ENCODE data around the gene XRCC4. TPM values are rescaled to one million over a fixed set of nuclear protein-coding genes. Genes with fewer than 3 reads are reported as not detected.

Gene XRCC4
- total and polyA plus RNA-seq, 2 of the 8 experiments (the other 6 are each of a cell fraction or from before 2014, with no cell fraction given), result 3.0 to 8.3 TPM

DNA sequence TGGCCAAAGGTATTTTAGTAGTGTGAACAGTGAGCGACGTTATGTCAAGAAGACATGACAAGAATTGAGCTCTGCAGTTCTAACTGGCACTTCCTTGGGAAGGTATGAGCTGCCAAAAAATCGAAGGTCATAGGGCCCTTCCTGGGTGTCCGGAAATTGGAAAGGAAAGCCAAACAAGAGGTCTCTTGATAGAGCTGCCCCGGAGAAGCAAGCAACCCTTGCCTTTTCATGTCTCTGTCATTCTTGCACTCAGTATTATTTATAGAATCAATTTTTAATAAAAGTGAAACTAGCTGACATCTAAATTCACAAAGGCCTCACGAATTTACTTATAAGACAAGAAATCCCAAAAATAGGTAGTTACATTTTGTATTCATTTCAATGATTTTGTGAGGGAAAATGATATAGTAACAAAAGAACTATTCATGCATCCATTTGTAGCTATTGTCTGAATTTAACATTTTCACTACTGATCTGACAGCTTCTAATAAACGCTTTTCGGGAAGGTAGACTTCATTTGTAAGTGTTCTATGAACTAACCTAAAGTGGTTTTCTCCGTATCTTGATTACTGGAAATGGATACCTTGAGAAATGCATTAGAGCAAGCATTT is 280.4 kb downstream of the XRCC4 start:
- no peak overlapping the region for H2BK120ac ChIP-seq (replicated peaks; ENCODE audit: low read depth, low read length)
- CTCF ChIA-PET (ENCODE audit: partially characterized antibody), result interaction anchor here (1.0 to 1.5 kb wide), 3 partner anchors 10 to 72 kb away, joined by 3 to 4 read pairs (median 3); no protein-coding TSS in a partner anchor
- no peak overlapping the region for H3K56ac ChIP-seq (replicated peaks; ENCODE audit: insufficient read length, low read depth, low read length)
- no peak overlapping the region for H2AFZ ChIP-seq (ENCODE audit: low read length)
- peaks cover 4 to 19% (median 8%) of the 10 kb centered on the region in 4 experiments; a peak in 5 of 7 replicates for H3K4me1 ChIP-seq (replicated peaks in 1 of 4; ENCODE audit: control insufficient read depth in 3 of 4, insufficient read depth in 4 of 4, low read length in 3 of 4)
- H3K4me2 ChIP-seq (ENCODE audit: insufficient read depth in 1 of 2, low read depth in 2 of 2, low read length in 2 of 2), result no peak overlapping the region
- no peak overlapping the region for H3K27ac ChIP-seq (ENCODE audit: low read depth, low read length)
- peaks cover 6 to 8% of the 10 kb centered on the region in 2 experiments; a peak in 3 of 4 replicates for H3K9me3 ChIP-seq (ENCODE audit: insufficient read depth in 2 of 2, low read depth in 1 of 2, low read length in 1 of 2)
- peak overlapping the region; percentile 82 for H2BK20ac ChIP-seq (ENCODE audit: low read length)
- no peak overlapping the region for H2BK5ac ChIP-seq (ENCODE audit: low read depth, low read length)
- no peak for DNase-seq (ENCODE audit: low read depth in 1 of 2, low spot score in 2 of 2)
- FAIRE-seq, result no peak
- no peak overlapping the region for H3K4me3 ChIP-seq (ENCODE audit: extremely low read depth in 1 of 4, insufficient read depth in 2 of 4, low read depth in 3 of 4, low read length in 4 of 4)
- no peak overlapping the region for H2BK15ac ChIP-seq (ENCODE audit: low read length)
- no peak overlapping the region for H2AK5ac ChIP-seq (ENCODE audit: low read depth, low read length)
- H4K20me1 ChIP-seq (replicated peaks in 1 of 2; ENCODE audit: control insufficient read depth in 1 of 2, insufficient read depth in 2 of 2, low read length in 2 of 2), result no peaks in the 10 kb centered on the region
- H3K18ac ChIP-seq (ENCODE audit: extremely low read depth, low read length), result no peak overlapping the region
- no peak overlapping the region for H4K91ac ChIP-seq (replicated peaks; ENCODE audit: insufficient read length, low read length)
- TF ChIP-seq GABPA (IDR thresholded peaks at IDR 0.05; ENCODE audit: borderline replicate concordance, insufficient read depth, low read length) (no peak), POLR2A (IDR thresholded peaks at IDR 0.05; ENCODE audit: control extremely low read depth in 1 of 2, low read depth in 2 of 2, low read length in 2 of 2) (no peak), SAP30 (IDR thresholded peaks at IDR 0.05; ENCODE audit: insufficient read depth, insufficient replicate concordance, low read length) (no peak), POLR2AphosphoS5 (IDR thresholded peaks at IDR 0.05; ENCODE audit: low read depth, low read length) (no peak), FOSL1 (IDR thresholded peaks at IDR 0.05; ENCODE audit: insufficient read depth, low read depth, low read length) (no peak), BACH1 (IDR thresholded peaks at IDR 0.05; ENCODE audit: low read length) (no peak), CBX5 (IDR thresholded peaks at IDR 0.05; ENCODE audit: low read depth, low read length) (no peak), JUND (IDR thresholded peaks at IDR 0.05; ENCODE audit: low read length) (no peak), YY1 (IDR thresholded peaks at IDR 0.05; ENCODE audit: low read depth, low read length) (no peak), BRCA1 (IDR thresholded peaks at IDR 0.05; ENCODE audit: low read depth, low read length) (no peak), TCF12 (IDR thresholded peaks at IDR 0.05; ENCODE audit: low read depth, low read length) (no peak)
- TF ChIP-seq, protein P1, sequence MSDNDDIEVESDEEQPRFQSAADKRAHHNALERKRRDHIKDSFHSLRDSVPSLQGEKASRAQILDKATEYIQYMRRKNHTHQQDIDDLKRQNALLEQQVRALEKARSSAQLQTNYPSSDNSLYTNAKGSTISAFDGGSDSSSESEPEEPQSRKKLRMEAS (IDR thresholded peaks at IDR 0.05), result no peak
- no peaks in the 10 kb centered on the region for H3K79me2 ChIP-seq (ENCODE audit: control insufficient read depth in 1 of 2, insufficient read depth in 2 of 2, low read length in 2 of 2)
- 84% methylated on average over 9 of the region's 9 CpGs; no CpG with 5 or more reads in 1 of the 2 experiments for WGBS, 2 experiments (ENCODE audit: extremely low coverage in 1 of 2, insufficient coverage in 1 of 2, insufficient read length in 1 of 2, insufficient replicate concordance in 2 of 2, low coverage in 1 of 2, low lambda C conversion rate in 2 of 2, missing lambda C conversion rate in 1 of 2)
- no peak overlapping the region for H3K9ac ChIP-seq (replicated peaks in 1 of 4; ENCODE audit: extremely low read depth in 1 of 4, low read depth in 3 of 4, low read length in 3 of 4)
- no peaks in the 10 kb centered on the region; a peak in 1 of 8 replicates for H3K36me3 ChIP-seq (ENCODE audit: control insufficient read depth in 2 of 4, insufficient read depth in 4 of 4, low read length in 3 of 4)
- no peaks in the 10 kb centered on the region for H3K79me1 ChIP-seq (ENCODE audit: low read depth, low read length)
- H4K5ac ChIP-seq (ENCODE audit: insufficient read length, low read depth, low read length), result no peak overlapping the region
- no peak overlapping the region for H3K23ac ChIP-seq (ENCODE audit: insufficient read length)
- 0 out of 2 replicates have a peak overlapping the region, but pooled peaks have one; percentile 10 for H2BK12ac ChIP-seq (ENCODE audit: low read depth, low read length)
- H3K23me2 ChIP-seq (ENCODE audit: low read depth, low read length), result no peaks in the 10 kb centered on the region; the same call in 1 of the 2 replicates
- H3K27me3 ChIP-seq (replicated peaks in 1 of 4; ENCODE audit: control insufficient read depth in 3 of 4, extremely low read depth in 1 of 4, insufficient read depth in 3 of 4, low read length in 3 of 4), result no peaks in the 10 kb centered on the region
- H3K4ac ChIP-seq (replicated peaks; ENCODE audit: insufficient read length, low read depth, low read length), result no peak overlapping the region
- H3K14ac ChIP-seq (ENCODE audit: insufficient read length), result no peak overlapping the region
- POLR2A ChIA-PET (ENCODE audit: partially characterized antibody), result interaction anchor here (1.0 kb wide), 1 partner anchor 280 kb away, joined by 3 read pairs; the partner anchor contains the start of genes TMEM167A and XRCC4
- no peak overlapping the region for H4K8ac ChIP-seq (ENCODE audit: extremely low read depth, insufficient read depth, low read length)
